Bronchial epithelial cell (primary cell): ENCODE data around the gene HACD2. TPM values are rescaled to one million over a fixed set of nuclear protein-coding genes. Genes with fewer than 3 reads are reported as not detected.
"Not testable (repeated sequence)": the region's sequence is repeated elsewhere in the genome, so short reads cannot be mapped to it uniquely, and the experiment has no call there.

Experiments used
- DNase-seq: peaks from one replicate; pipeline ENCODE4 v3.0.0-alpha.2; 2010; ENCODE audit warnings: low read depth
- FAIRE-seq: peaks from 2 replicates; lab custom pipeline; 2011; peaks lifted over from hg19 to GRCh38; lab: Jason Lieb, UNC
- H3K27me3 ChIP-seq: 2 replicates; pipeline ENCODE4 v1.5.1; 2011; ENCODE audit warnings: low read length; ENCODE audit not compliant: control insufficient read depth, insufficient read depth
- H3K36me3 ChIP-seq: 2 replicates; pipeline ENCODE4 v1.5.1; 2011; ENCODE audit warnings: low read length; ENCODE audit not compliant: control insufficient read depth, insufficient read depth
- H3K4me3 ChIP-seq: 2 replicates; pipeline ENCODE4 v1.5.1; 2011; ENCODE audit warnings: mild to moderate bottlenecking, low read depth, low read length, control low read depth
- CTCF ChIP-seq: IDR thresholded peaks from 2 replicates; pipeline ENCODE4 v1.5.1; 2011; ENCODE audit warnings: mild to moderate bottlenecking, moderate library complexity, low read length, control low read depth, inconsistent platforms; ENCODE audit not compliant: insufficient read depth, severe bottlenecking
- total RNA-seq: library from RNA; depleted of rRNA; stranded (reverse); fragments of >200 nt; gene quantifications from 2 replicates; pipeline ENCODE4 v1.2.1, GENCODE V29; 2014

HACD2 gene
- total RNA-seq, 1 donor from 2014 or later, result 46.6 TPM

- H3K36me3 ChIP-seq, result peaks cover 4% of the 10 kb centered on the region
- H3K27me3 ChIP-seq, result no peaks in the 10 kb centered on the region
- TF ChIP-seq CTCF, result peak; percentile 87
- no peak overlapping the region for H3K4me3 ChIP-seq
- FAIRE-seq, result no peak
- DNase-seq, result peak; percentile 52
Observed at GRCh38 chr3:123489400-123490004, 95.4 kb downstream of the HACD2 start.

- Histone ChIP-seq H3K36me3 (peaks cover 3% of the 10 kb centered on the region), H3K27me3 (no peaks in the 10 kb centered on the region), H3K4me3 (no peak overlapping the region)
- FAIRE-seq (no peak), DNase-seq (no peak)
- TF ChIP-seq CTCF, result no peak
Observed at GRCh38 chr3:123488645-123489347, 96.1 kb downstream of the HACD2 start.

- H3K4me3 ChIP-seq, FAIRE-seq, H3K27me3 ChIP-seq, DNase-seq, H3K36me3 ChIP-seq: not testable (repeated sequence)
Observed at GRCh38 chr3:123487063-123487462, 97.8 kb downstream of the HACD2 start.

GRCh38 chr3:123486460-123486859 lies 98.4 kb downstream of the HACD2 start:
- Histone ChIP-seq H3K27me3 (no peaks in the 10 kb centered on the region), H3K4me3 (no peak overlapping the region), H3K36me3 (no peaks in the 10 kb centered on the region)
- no peak for TF ChIP-seq CTCF
- DNase-seq (no peak), FAIRE-seq (no peak)

GRCh38 chr3:123485551-123485950 lies 99.3 kb downstream of the HACD2 start:
- no peaks in the 10 kb centered on the region for H3K36me3 ChIP-seq
- no peak for FAIRE-seq
- H3K4me3 ChIP-seq, result no peak overlapping the region
- DNase-seq, result no peak
- no peak for TF ChIP-seq CTCF
- H3K27me3 ChIP-seq, result no peaks in the 10 kb centered on the region

- H3K36me3 ChIP-seq, result no peaks in the 10 kb centered on the region
- DNase-seq, result no peak
- TF ChIP-seq CTCF, result no peak
- no peak for FAIRE-seq
- no peak overlapping the region for H3K4me3 ChIP-seq
- H3K27me3 ChIP-seq, result peaks cover 1% of the 10 kb centered on the region
Observed at GRCh38 chr3:123483146-123483545, 101.7 kb downstream of the HACD2 start.
